ENCODE measurements around the gene TLR4.

Gene TLR4

GRCh38 chr9:117739206-117739605 is 35.0 kb downstream of the TLR4 start:
- Histone ChIP-seq H3K27me3 (ENCODE audit: low read length) (no peaks in the 10 kb centered on the region), H3K27ac (ENCODE audit: low read depth, low read length) (no peak overlapping the region), H3K9me2 (replicated peaks; ENCODE audit: insufficient read depth, low read length) (no peaks in the 10 kb centered on the region), H3K9ac (ENCODE audit: low read length) (no peak overlapping the region), H2AFZ (ENCODE audit: low read depth, low read length, severe bottlenecking) (no peak overlapping the region), H4K20me1 (ENCODE audit: low read depth, low read length) (no peaks in the 10 kb centered on the region), H3K36me3 (ENCODE audit: low read length) (no peaks in the 10 kb centered on the region), H3K4me2 (ENCODE audit: low read depth, low read length, poor library complexity, severe bottlenecking) (no peak overlapping the region), H3F3A (ENCODE audit: insufficient read depth) (no peaks in the 10 kb centered on the region), H3K79me2 (ENCODE audit: insufficient read depth, low read length) (no peaks in the 10 kb centered on the region), H3K9me3 (ENCODE audit: insufficient read depth, low read length) (no peaks in the 10 kb centered on the region), H3K4me3 (ENCODE audit: insufficient read depth, low read length, poor library complexity, severe bottlenecking) (no peak overlapping the region)
- TF ChIP-seq EZH2phosphoT487 (conservative IDR thresholded peaks at IDR 0.05; ENCODE audit: low read length) (no peak), CTCF (IDR thresholded peaks at IDR 0.05; ENCODE audit: insufficient read depth, low read length, poor library complexity, severe bottlenecking) (no peak)

GRCh38 chr9:117739624-117740347 is 35.6 kb downstream of the TLR4 start:
- no peaks in the 10 kb centered on the region for H3K79me2 ChIP-seq (ENCODE audit: insufficient read depth, low read length)
- H3K4me2 ChIP-seq (ENCODE audit: low read depth, low read length, poor library complexity, severe bottlenecking): no peak overlapping the region
- TF ChIP-seq EZH2phosphoT487 (conservative IDR thresholded peaks at IDR 0.05; ENCODE audit: low read length) (no peak), CTCF (IDR thresholded peaks at IDR 0.05; ENCODE audit: insufficient read depth, low read length, poor library complexity, severe bottlenecking) (no peak)
- H3K9me3 ChIP-seq (ENCODE audit: insufficient read depth, low read length): no peaks in the 10 kb centered on the region
- no peaks in the 10 kb centered on the region for H3K36me3 ChIP-seq (ENCODE audit: low read length)
- H3K27me3 ChIP-seq (ENCODE audit: low read length): no peaks in the 10 kb centered on the region
- H3F3A ChIP-seq (ENCODE audit: insufficient read depth): no peaks in the 10 kb centered on the region
- H3K27ac ChIP-seq (ENCODE audit: low read depth, low read length): no peak overlapping the region
- no peak overlapping the region for H3K4me3 ChIP-seq (ENCODE audit: insufficient read depth, low read length, poor library complexity, severe bottlenecking)
- H2AFZ ChIP-seq (ENCODE audit: low read depth, low read length, severe bottlenecking): no peak overlapping the region
- H3K9me2 ChIP-seq (replicated peaks; ENCODE audit: insufficient read depth, low read length): no peaks in the 10 kb centered on the region
- H4K20me1 ChIP-seq (ENCODE audit: low read depth, low read length): no peaks in the 10 kb centered on the region
- no peak overlapping the region for H3K9ac ChIP-seq (ENCODE audit: low read length)

DNA sequence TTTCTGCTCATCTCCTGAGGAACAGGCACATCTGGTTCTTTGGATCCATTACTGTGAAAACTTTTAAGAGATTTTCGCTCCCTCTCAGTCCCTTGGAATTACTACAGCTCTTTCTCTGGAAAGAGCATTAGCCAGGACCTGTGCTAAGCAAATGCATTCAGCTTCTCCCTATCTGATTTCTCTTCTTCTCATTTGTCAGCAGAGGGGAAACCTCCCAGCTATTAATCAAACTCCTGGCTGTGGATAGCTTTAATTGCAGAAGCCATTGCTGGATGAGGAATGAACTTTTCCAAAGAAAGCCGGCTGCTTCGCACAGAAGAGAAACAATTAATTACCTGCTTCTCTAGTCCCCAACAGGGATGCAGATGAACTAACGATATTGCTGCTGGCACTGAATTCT is 37.9 kb downstream of the TLR4 start:
- no peak for TF ChIP-seq EZH2phosphoT487 (conservative IDR thresholded peaks at IDR 0.05; ENCODE audit: low read length)
- TF ChIP-seq CTCF (IDR thresholded peaks at IDR 0.05; ENCODE audit: insufficient read depth, low read length, poor library complexity, severe bottlenecking): no peak
- H3K79me2 ChIP-seq (ENCODE audit: insufficient read depth, low read length): no peaks in the 10 kb centered on the region

More for the DNA sequence above, 37.9 kb downstream of the TLR4 start:
- Histone ChIP-seq H2AFZ (ENCODE audit: low read depth, low read length, severe bottlenecking) (no peak overlapping the region), H3F3A (ENCODE audit: insufficient read depth) (no peaks in the 10 kb centered on the region), H3K4me2 (ENCODE audit: low read depth, low read length, poor library complexity, severe bottlenecking) (no peak overlapping the region), H4K20me1 (ENCODE audit: low read depth, low read length) (no peaks in the 10 kb centered on the region), H3K9ac (ENCODE audit: low read length) (no peak overlapping the region), H3K9me2 (replicated peaks; ENCODE audit: insufficient read depth, low read length) (no peaks in the 10 kb centered on the region), H3K36me3 (ENCODE audit: low read length) (no peaks in the 10 kb centered on the region), H3K4me3 (ENCODE audit: insufficient read depth, low read length, poor library complexity, severe bottlenecking) (no peak overlapping the region), H3K27me3 (ENCODE audit: low read length) (no peaks in the 10 kb centered on the region), H3K9me3 (ENCODE audit: insufficient read depth, low read length) (no peaks in the 10 kb centered on the region), H3K27ac (ENCODE audit: low read depth, low read length) (no peak overlapping the region)
